Measurements from ENCODE around the gene WDR7.

DNA sequence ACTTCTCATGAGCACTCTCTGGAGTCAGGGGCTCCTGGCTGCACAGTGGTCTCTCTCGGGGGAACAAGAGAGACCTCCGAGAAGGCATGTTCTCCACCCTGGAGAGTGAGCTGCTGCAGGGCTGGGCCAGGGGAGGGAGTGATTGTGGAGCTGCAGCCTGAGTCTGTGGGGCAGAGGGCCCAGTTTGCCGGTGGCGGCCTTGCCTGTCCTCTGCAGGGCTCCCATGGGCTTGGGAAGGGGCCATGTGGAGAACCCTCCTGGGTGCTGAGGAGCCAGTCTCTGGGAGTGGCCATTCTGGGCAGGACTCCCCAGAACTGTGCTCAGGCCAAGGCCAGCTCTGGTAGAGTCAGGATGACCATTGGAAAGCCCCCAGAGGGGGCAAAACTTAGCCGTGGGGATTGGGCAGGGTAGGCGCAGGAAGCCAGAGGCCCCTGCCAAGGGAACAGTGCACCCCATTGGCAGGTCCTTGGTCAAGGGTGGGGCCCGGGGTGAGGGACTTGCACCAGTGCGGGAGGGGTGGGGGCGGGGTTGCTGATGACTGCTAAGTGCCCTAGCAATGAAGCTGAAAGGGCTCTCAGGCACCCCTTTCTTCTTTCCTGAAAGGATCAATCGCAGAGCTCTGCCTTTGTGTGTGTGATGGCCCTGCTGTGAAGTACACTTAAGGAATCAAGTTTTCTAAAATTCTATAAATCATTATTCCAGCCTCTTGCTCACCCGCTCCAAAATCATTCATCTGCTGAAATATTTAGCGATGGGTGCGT is 426.0 kb downstream of the WDR7 start:
- TF ChIP-seq, protein P1, sequence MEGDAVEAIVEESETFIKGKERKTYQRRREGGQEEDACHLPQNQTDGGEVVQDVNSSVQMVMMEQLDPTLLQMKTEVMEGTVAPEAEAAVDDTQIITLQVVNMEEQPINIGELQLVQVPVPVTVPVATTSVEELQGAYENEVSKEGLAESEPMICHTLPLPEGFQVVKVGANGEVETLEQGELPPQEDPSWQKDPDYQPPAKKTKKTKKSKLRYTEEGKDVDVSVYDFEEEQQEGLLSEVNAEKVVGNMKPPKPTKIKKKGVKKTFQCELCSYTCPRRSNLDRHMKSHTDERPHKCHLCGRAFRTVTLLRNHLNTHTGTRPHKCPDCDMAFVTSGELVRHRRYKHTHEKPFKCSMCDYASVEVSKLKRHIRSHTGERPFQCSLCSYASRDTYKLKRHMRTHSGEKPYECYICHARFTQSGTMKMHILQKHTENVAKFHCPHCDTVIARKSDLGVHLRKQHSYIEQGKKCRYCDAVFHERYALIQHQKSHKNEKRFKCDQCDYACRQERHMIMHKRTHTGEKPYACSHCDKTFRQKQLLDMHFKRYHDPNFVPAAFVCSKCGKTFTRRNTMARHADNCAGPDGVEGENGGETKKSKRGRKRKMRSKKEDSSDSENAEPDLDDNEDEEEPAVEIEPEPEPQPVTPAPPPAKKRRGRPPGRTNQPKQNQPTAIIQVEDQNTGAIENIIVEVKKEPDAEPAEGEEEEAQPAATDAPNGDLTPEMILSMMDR (IDR thresholded peaks at IDR 0.05) = no peak
- TF ChIP-seq EP300 (IDR thresholded peaks at IDR 0.05) = no peak
- no peak for TF ChIP-seq POLR2A (IDR thresholded peaks at IDR 0.05)
